HG02973 (cell line): ENCODE data around the gene RBM10.

Experiments used
- ATAC-seq: cut with Tn5 transposase; IDR thresholded peaks from one replicate; pipeline ENCODE4 v1.9.1; 2021; ENCODE audit warnings: moderate library complexity; ENCODE audit not compliant: unreplicated experiment

RBM10 gene

GRCh38 chrX:47216393-47216925, 71.4 kb downstream of the RBM10 start:
- ATAC-seq: no peak

DNA sequence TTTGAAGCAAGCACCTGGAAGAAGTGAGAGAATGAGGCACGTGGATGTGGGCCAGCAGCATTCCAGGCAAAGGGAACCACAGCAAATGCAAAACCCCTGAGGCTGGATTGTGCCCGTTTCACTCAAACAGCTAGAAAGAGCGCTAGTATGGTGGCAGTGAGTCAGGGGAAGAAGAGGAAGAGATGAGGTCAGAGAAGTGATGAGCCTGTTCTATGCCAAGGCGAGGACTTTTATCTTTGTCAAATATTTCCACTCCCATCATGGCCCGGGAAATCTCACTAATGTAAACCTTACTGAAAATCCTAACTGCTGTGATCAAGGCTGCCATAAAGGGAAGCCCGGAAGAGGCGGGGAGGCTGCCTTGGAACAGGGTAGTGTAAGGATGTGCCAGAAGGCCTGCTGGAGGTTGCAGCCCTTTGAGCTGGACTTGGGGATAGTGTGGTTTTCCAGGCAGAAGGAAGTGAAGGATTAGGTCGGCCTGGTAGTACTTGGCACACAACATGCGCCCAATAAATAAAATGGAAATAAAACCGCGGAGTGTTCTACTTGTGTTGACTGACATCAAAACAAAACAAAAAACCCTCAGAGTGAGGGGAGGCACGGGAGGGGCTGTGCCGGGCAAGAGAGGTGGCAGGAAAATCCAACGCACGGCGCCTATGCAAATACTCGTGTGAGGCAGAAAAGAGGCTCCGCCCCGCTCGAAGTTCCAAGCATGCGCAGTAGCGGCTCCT, 72.3 kb downstream of the RBM10 start:
- no peak for ATAC-seq

GRCh38 chrX:47217852-47218279, 72.8 kb downstream of the RBM10 start:
- ATAC-seq: peak; percentile 82

DNA sequence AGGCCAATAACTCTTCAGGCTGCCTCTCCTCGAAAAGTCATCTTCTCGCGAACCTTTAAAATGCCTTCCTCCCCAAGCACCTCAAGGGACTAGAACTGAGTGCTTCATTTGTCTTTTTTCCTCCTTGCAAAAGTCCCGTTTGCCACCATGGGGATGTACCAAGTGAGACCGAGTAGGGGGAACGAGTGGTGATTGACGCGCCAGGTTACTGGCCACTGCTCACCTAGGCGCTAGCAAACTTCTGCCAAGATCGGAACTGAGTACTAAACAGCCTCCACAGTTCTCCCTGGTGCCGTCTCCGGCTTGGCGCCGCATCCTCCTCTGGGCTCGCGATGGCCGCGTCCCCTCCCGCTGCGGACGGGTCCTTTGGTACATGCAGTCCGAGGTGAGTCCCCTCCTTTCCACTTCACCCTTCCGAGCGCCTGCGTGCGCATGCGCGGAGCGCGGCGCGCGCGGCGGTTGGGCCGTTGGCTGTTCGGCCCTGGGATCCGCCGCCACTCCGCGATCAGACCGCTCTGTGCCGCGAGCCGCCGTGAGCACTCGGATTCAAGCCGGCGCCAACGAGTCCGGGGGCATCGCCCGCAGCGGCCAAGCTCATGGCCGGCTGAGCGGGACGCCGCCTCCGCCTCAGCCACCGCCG, 73.4 kb downstream of the RBM10 start, which contains the start of gene CDK16:
CDK16 (plus strand) TSS at position 402 of the 640 bp plus-strand sequence. CDS start 4,877 bp downstream, outside the sequence.
- peak; percentile 33 for ATAC-seq

DNA sequence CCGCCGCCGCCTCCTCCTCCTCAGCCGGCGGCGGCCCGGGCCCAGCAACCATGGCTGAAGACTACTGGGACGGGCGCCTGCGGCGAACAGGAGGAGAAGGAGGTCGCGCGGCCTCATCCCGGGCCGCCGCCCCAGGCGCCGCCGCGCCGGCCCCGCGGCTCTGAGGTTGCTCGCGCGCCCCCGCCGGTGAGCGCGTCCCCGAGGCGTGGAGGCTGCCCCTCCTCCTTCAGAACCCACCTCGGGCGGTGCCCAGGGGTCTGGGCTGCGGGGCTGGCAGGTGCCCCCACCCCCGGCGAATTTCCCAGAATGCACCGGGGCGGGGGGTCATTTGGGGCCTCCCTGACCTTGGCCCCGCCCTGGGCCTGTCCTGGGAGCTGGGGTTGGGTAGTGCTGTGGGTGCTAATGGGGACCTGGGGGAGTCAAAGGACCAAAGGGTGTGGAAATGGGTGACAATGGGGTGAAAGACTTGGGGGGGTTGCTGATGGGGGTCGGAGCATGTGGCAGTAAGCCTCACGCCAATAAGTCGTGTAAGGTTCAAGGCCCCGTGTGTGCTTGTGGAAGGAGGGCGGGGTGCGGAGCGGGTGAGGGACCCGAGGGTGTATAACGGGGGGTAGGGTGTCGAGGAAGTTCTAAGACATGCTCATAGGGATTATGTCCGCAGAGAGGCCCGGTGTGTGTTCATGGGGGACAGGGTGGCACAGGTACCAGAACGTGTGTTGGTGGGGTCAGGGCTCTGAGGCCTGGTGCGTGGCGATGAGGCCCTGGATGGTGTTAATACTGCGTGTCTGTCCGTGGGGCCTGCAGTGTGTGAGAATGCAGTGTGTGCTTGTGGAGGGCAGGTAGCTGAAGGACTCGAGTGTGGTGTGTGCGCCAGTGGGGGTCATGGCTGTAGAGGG, 74.1 kb downstream of the RBM10 start:
- ATAC-seq: no peak

DNA sequence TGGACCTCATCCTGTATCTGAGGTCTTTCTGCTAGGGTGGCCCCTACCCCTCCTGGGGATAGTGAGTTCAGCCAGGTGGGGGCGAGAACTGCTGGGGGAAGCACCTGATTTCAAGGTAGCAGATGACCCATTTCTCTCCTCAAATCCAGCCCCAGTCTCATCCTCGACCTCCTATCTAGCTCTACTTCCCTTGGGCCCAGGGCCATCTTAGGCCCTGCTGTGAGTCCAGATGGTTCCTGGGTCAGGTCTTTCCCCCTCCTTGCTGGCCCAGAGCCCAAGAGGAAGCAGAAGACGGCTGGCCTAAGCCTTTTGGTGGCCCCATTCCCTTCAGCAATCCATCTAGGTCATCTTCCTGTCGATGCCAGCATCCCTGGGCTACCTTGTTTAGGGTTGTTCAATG, 76.7 kb downstream of the RBM10 start:
- ATAC-seq: no peak

DNA sequence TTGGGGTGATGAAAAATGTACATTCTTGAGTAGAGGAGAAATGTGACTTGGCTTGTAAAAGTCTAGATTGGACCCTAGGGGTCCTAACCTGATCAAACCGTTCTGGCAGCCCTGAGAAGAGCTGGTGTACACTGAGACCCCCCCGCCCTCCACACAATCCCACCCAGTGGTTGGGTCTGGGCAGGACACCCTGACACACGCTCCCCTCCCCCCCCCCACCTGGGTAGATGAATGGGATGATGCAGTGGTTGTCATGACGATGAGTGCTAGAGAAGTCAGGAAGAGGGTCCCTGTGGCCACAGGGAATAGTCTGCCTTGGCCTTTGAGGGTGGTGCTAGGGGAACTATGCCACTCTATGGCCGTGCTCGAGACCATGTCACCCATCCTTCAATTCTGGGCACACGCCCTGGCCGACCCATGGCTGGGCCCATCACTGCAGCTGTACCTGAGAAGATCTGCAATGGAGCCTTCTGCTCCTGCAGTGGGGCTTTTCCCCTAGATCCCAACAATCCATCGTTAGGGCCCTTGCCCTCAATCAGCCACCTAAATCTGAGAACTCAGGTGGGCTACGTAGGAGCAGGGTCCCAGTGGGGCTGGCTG, 77.8 kb downstream of the RBM10 start:
- ATAC-seq: no peak

GRCh38 chrX:47223476-47224250, 78.6 kb downstream of the RBM10 start:
- ATAC-seq: no peak

- no peak for ATAC-seq
These were observed 79.4 kb downstream of the RBM10 start for GRCh38 chrX:47224266-47224895.

GRCh38 chrX:47224896-47225290, 79.9 kb downstream of the RBM10 start:
- no peak for ATAC-seq

GRCh38 chrX:47226071-47226470, 81.0 kb downstream of the RBM10 start:
- no peak for ATAC-seq

DNA sequence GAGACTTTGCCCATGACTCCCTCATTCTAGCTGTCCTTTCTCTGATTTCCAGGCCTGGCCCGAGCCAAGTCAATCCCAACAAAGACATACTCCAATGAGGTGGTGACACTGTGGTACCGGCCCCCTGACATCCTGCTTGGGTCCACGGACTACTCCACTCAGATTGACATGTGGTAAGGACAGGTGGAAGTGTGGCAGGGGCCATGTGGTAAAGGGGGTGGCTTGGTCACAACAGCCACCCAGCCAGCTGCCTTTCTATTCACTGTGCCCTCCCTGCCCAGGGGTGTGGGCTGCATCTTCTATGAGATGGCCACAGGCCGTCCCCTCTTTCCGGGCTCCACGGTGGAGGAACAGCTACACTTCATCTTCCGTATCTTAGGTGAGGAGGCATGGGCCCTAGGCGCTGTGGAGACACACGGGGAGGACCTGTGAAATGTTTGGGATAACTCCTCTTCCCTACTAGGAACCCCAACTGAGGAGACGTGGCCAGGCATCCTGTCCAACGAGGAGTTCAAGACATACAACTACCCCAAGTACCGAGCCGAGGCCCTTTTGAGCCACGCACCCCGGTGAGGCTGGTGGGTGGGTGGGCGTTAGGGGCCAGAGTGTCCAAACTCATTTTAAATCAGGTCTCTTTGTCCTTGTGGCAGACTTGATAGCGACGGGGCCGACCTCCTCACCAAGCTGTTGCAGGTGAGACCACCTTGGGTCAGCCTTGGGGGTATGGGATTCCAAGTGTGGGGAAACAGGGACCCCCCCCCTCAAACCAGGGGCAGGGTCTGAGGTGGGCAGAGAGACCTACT, 81.7 kb downstream of the RBM10 start:
- ATAC-seq: no peak

DNA sequence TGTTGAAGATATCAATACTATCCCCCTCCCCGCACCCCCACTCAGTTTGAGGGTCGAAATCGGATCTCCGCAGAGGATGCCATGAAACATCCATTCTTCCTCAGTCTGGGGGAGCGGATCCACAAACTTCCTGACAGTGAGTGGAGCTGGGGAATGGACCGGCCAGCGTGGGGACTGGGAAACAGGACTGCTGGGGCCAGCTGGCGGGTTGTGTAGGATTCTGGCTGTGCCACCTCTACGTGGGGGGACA, 82.2 kb downstream of the RBM10 start:
- no peak for ATAC-seq

DNA sequence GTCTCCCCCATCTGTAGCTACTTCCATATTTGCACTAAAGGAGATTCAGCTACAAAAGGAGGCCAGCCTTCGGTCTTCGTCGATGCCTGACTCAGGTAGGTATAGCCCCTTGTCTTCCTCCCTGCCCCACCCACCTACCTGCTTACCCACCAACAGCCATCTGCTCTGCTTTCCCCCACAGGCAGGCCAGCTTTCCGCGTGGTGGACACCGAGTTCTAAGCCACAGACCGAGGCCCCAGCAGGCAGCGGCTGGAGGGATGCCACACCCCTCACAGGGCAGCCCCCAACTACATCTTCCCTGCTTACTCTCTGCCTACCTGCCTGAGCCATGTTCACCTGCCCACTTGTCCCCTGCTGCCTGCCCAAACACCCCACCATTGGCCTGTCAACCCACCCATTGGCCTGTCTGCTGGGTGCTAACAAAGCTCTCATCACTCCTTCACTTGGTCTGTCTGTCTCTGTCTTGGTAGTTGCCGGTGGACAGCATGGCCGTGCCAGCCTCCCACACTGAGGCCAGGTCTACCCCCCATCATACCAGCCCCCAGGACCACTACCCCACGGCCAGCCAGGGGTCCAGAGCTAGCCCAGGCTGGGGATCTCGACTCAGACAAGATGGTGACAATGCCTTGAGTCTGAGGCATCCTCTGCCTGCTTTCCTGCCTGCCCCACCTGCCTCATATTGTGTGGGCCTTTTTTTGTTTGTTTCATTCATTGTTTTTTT, 83.7 kb downstream of the RBM10 start:
- no peak for ATAC-seq

DNA sequence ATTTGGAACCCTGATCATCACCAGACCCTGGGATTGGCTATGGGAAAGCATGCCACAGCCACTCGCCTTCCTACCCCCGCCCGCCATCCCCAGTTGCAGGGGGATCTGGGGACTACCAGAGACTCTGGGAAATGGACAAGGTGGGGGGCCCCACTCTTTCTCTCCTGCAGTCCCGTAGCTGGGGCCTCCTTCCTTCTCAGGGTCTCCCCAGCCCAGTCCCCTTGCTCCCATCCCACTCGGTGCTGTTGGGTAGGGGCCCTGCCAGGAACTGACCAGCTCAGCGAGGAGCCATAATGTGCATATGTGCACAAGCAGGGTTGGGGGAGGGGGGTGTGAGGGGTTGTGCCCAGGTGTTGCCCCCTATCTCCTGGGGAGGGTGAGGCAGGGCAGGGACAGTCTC, 84.4 kb downstream of the RBM10 start:
- ATAC-seq: no peak

DNA sequence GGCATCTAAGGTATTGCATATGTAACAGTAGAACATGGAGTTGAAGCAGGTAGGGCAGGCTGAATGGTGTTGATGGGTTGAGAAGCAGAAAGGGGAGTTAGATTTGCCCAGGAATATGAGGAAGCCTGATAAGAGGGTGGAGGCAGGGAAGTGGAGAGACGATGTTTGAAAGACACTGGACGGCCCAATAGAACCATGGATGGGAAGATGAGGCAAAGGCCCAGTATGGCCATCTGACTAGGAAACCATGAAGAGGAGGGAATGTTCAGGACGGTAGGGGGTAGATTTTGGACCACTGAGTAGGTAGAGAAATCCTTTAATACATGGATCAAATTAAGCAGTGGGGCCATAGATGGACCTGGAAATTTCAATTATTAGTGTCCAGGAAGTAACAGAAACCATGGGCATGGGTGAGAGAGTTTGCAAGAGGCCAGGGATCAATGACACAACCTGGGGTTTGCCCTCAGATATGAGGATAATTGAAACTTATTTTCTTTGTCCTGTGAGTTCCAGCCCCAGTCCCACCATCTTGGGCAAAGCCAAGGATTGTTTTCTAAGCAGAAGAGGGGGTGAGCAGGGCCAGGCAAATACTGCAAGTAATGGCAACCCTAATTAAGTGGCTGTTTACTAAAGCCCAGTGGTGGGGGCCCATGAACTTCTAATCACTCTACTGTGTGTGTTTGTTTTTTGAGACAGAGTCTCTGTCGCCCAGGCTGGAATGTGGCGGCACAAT, 85.3 kb downstream of the RBM10 start:
- no peak for ATAC-seq

DNA sequence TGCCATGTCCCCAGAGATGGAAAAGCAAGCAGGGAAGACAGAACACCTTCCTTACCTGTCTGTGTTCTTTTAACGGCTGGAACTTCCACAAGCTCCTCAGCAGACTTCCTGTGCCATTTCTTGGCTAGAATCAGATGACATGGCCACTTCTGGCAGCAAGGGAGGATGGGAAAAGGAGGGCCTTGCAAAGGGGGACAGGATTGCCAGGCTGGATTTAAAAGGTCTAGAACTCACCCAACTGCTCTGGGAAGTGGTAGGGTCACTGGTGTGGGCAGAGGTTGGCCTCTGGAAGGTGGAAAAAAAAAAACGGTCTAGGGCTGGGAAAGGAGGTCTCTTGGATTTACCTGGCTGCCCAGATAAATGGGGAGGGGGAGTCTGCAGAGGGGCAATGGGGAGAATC, 86.1 kb downstream of the RBM10 start:
- ATAC-seq: no peak
